Pancreas (tissue), 10 donors: ENCODE data around the gene CREB3L4. TPM values are rescaled to one million over a fixed set of nuclear protein-coding genes. Genes with fewer than 3 reads are reported as not detected.

ENCODE experiments used
- ATAC-seq, 4 donors: fragments of 200-7000 bp; cut with Tn5 transposase; one replicate each; pipeline versions ENCODE4 v1.8.0 to v1.9.1; 2020; ENCODE audit warnings: mild to moderate bottlenecking in 4 of 4, moderate library complexity in 4 of 4
- DNase-seq, 6 donors: peaks; one replicate each; pipeline ENCODE4 v3.0.0-alpha.2; 2020
- FAIRE-seq: peaks from 2 replicates; lab custom pipeline; 2012; peaks lifted over from hg19 to GRCh38; lab: Jason Lieb, UNC
- H3K27ac ChIP-seq, 4 donors: fragments of 200-600 bp; sonication (generic); 1 replicate in 3 of 4; 2 replicates in 1 of 4; pipeline versions ENCODE4 v1.5.0 to v1.8.0; 2020
- H3K27me3 ChIP-seq, 4 donors: fragments of 200-600 bp; one replicate each; pipeline ENCODE4 v1.8.0; 2021
- H3K36me3 ChIP-seq, 3 donors: fragments of 200-600 bp; sonication (generic) in 1 of 3; one replicate each; pipeline versions ENCODE4 v1.5.0 to v1.8.0; 2020 to 2021
- H3K4me1 ChIP-seq, 3 donors: fragments of 200-600 bp; one replicate each; pipeline ENCODE4 v1.8.0; 2021
- H3K4me3 ChIP-seq, 4 donors: fragments of 200-600 bp; sonication (generic) in 2 of 4; one replicate each; pipeline versions ENCODE4 v1.5.0 to v1.8.0; 2020 to 2021
- H3K9me3 ChIP-seq, 4 donors: fragments of 200-600 bp; one replicate each; pipeline ENCODE4 v1.8.0; 2021
- WGBS, 2 donors: extraction: QIAGEN DNeasy Blood & Tissue Kit; methylation state at CpG; one replicate each; pipeline ENCODE4 v1.1.7; 2013; 5-methylcytosine and 5-hydroxymethylcytosine counted together
- intact Hi-C, 3 donors: fragments of 100-400 bp; cut with DNase I; formaldehyde crosslinking; loops; one replicate each; pipeline versions ENCODE4 v1.11.1 to v1.14.2; 2022
- polyA plus RNA-seq, 2 donors: library from polyadenylated mRNA; stranded (reverse); fragments of 200-250 nt; gene quantifications; one replicate each; pipeline ENCODE4 v1.2.3, GENCODE V29; 2013
- total RNA-seq, 6 donors: library from RNA; stranded (reverse); fragmentation: NEBNext Ultra II Directional in 4 of 6; extraction: Animal tissue kit (Norgen Biotek cat#: 25700) in 4 of 6; gene quantifications; one replicate each; pipeline versions ENCODE4 v1.2.1 to v1.2.4, GENCODE V29; 2021 to 2023
- TF ChIP-seq, protein P1 (sequence below), 4 donors: fragments of 200-600 bp; sonication (generic) in 3 of 4; IDR thresholded peaks; one replicate each; pipeline versions ENCODE4 v1.5.0 to v1.8.0; 2021; ENCODE audit warnings: antibody characterized with exemption in 4 of 4
- donor health status: healthy with polysubstance abuse.
- donor health status: DM: no; HTN: no; CAD: no; lungs with moderate emphysema.
- donor health status: DM: no; HTN: no; CAD: no.
- donor health status: control.
- donor health status: control.
- donor health status: Bipolar disorder and iron deficiency.
- donor health status: DM: yes; HTN: yes; CAD: no.
- donor health status: DM: no; HTN: no; CAD: no.
- donor health status: DM: no; HTN: no; CAD: no.
- donor health status: DM: yes; HTN: yes; CAD: no.

CREB3L4 gene
- 10 to 100 TPM in 2 of 6 donors, 1 to 10 TPM in 4; 6.5 to 13.2 (median 8.0) TPM for total RNA-seq
- polyA plus RNA-seq = 10 to 100 TPM; 13.3 to 19.6 TPM

GRCh38 chr1:153967107-153967999, at the start of gene CREB3L4:
TSS of gene CREB3L4 (plus strand) at chr1:153967902. CDS start at chr1:153968526, 624 bp downstream.
- H3K4me3 ChIP-seq = peak within 1 kb of the TSS; percentile 29 to 47 (median 42)
- intact Hi-C loops = no loop called here
- peaks cover 3 to 25% (median 5%) of the 10 kb centered on the region in 3 donors for H3K4me1 ChIP-seq
- ATAC-seq = peak; percentile 79 to 87 (median 82)
- no peak for FAIRE-seq
- TF ChIP-seq, protein P1, sequence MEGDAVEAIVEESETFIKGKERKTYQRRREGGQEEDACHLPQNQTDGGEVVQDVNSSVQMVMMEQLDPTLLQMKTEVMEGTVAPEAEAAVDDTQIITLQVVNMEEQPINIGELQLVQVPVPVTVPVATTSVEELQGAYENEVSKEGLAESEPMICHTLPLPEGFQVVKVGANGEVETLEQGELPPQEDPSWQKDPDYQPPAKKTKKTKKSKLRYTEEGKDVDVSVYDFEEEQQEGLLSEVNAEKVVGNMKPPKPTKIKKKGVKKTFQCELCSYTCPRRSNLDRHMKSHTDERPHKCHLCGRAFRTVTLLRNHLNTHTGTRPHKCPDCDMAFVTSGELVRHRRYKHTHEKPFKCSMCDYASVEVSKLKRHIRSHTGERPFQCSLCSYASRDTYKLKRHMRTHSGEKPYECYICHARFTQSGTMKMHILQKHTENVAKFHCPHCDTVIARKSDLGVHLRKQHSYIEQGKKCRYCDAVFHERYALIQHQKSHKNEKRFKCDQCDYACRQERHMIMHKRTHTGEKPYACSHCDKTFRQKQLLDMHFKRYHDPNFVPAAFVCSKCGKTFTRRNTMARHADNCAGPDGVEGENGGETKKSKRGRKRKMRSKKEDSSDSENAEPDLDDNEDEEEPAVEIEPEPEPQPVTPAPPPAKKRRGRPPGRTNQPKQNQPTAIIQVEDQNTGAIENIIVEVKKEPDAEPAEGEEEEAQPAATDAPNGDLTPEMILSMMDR (IDR thresholded peaks at IDR 0.05) = peak in 1 of 4 donors; percentile 12
- DNase-seq = peak; percentile 92 to 95 (median 94)
- WGBS, 2 donors = 0% methylated on average over 60 of the region's 60 CpGs
- H3K36me3 ChIP-seq = no peaks in the 10 kb centered on the region
- peak within 1 kb of the TSS; percentile 82 to 94 (median 88) for H3K27ac ChIP-seq
- no peaks in the 10 kb centered on the region for H3K27me3 ChIP-seq
- no peaks in the 10 kb centered on the region for H3K9me3 ChIP-seq

GRCh38 chr1:153919876-153920852, 47.5 kb upstream of the CREB3L4 start:
- Histone ChIP-seq H3K36me3 (no peaks in the 10 kb centered on the region), H3K27ac (no peak overlapping the region), H3K9me3 (no peaks in the 10 kb centered on the region), H3K4me3 (peak overlapping the region in 1 of 4 donors; percentile 74), H3K27me3 (no peaks in the 10 kb centered on the region), H3K4me1 (peaks cover 3 to 20% (median 8%) of the 10 kb centered on the region in 3 donors)
- TF ChIP-seq, protein P1 (IDR thresholded peaks at IDR 0.05) = no peak
- WGBS, 2 donors = 42% methylated on average over 4 of the region's 4 CpGs
- FAIRE-seq = no peak
- intact Hi-C loops = no loop called here
- DNase-seq = no peak
- ATAC-seq = no peak

- ATAC-seq (no peak), FAIRE-seq (no peak), DNase-seq (no peak)
- peaks cover 3 to 20% (median 8%) of the 10 kb centered on the region in 3 donors for H3K4me1 ChIP-seq
- WGBS, 2 donors = 20 to 31% methylated on average over 3 of the region's 3 CpGs
- intact Hi-C loops = no loop called here
- peak overlapping the region in 3 of 4 donors; percentile 63 to 75 (median 74) for H3K4me3 ChIP-seq
- H3K36me3 ChIP-seq = no peaks in the 10 kb centered on the region
- TF ChIP-seq, protein P1 (IDR thresholded peaks at IDR 0.05) = no peak
- no peak overlapping the region for H3K27ac ChIP-seq
- no peaks in the 10 kb centered on the region for H3K9me3 ChIP-seq
- no peaks in the 10 kb centered on the region for H3K27me3 ChIP-seq
These were observed 46.5 kb upstream of the CREB3L4 start for GRCh38 chr1:153921080-153921802.

DNA sequence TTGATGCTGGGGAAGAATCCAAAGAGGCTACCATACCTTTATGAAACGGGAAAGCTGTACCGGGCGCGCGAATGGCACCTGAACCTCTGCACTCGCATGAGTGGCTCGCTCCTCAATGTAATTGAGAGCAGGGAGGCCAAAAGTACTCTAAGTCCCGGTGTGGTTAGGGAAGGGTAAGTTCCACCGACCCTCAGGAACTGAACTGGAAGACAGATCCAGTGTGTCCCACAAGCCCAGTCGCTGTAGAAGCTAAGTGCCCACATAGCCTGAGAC, 46.0 kb upstream of the CREB3L4 start:
- H3K9me3 ChIP-seq = no peaks in the 10 kb centered on the region
- ATAC-seq = no peak
- intact Hi-C loops = no loop called here
- FAIRE-seq = no peak
- no peaks in the 10 kb centered on the region for H3K27me3 ChIP-seq
- TF ChIP-seq, protein P1 (IDR thresholded peaks at IDR 0.05) = no peak
- no peaks in the 10 kb centered on the region for H3K36me3 ChIP-seq
- H3K4me3 ChIP-seq = peak overlapping the region; percentile 63 to 75 (median 68)
- H3K27ac ChIP-seq = peak overlapping the region in 2 of 4 donors; percentile 69 to 87
- DNase-seq = no peak
- H3K4me1 ChIP-seq = peaks cover 3 to 20% (median 8%) of the 10 kb centered on the region in 3 donors
- 1% methylated on average over 10 of the region's 10 CpGs for WGBS, 2 donors
